KOPT-K1 (cell line): ENCODE data around the gene TMEM126A.
A peak's percentile ranks its signal among the peaks of the same experiment; 100 is the strongest.
"Not testable (repeated sequence)": the region's sequence is repeated elsewhere in the genome, so short reads cannot be mapped to it uniquely, and the experiment has no call there.

ENCODE experiments used
- H3K27ac ChIP-seq: fragments of 200-600 bp; sonication (generic); 2 replicates; pipeline ENCODE4 v1.5.1; 2016; ENCODE audit warnings: antibody characterized with exemption, mild to moderate bottlenecking, low read depth, low read length; ENCODE audit not compliant: poor library complexity, severe bottlenecking
- H3K36me3 ChIP-seq: fragments of 200-600 bp; sonication (generic); 2 replicates; pipeline ENCODE4 v1.5.1; 2017; ENCODE audit warnings: antibody characterized with exemption, mild to moderate bottlenecking, low read length, moderate library complexity; ENCODE audit not compliant: insufficient read depth
- H3K9me3 ChIP-seq: fragments of 200-600 bp; sonication (generic); 2 replicates; pipeline ENCODE4 v1.5.1; 2017; ENCODE audit warnings: antibody characterized with exemption, low read length, mild to moderate bottlenecking; ENCODE audit not compliant: insufficient read depth, poor library complexity, severe bottlenecking

The TMEM126A gene

DNA sequence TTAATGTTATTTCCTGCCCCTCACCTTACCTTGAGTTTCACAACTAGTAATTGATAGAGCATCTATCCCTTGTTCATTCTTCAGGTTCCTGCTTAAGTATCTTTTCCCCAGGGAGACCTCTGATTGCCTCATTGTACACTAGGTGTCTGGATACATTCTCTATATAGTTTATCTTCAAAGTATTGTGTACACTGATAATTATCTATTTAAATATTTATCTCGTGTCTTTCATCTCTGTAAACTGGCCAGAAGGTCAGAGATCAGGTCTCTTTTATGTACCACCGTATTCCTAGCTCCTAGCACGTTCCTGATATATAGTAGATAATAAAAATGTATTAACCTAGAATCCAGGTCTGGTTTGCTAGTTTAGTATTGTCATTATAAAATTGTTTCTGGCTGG is 13.0 kb upstream of the TMEM126A start:
- no peaks in the 10 kb centered on the region for H3K9me3 ChIP-seq
- H3K36me3 ChIP-seq, result peaks cover 72% of the 10 kb centered on the region
- H3K27ac ChIP-seq, result no peak overlapping the region

DNA sequence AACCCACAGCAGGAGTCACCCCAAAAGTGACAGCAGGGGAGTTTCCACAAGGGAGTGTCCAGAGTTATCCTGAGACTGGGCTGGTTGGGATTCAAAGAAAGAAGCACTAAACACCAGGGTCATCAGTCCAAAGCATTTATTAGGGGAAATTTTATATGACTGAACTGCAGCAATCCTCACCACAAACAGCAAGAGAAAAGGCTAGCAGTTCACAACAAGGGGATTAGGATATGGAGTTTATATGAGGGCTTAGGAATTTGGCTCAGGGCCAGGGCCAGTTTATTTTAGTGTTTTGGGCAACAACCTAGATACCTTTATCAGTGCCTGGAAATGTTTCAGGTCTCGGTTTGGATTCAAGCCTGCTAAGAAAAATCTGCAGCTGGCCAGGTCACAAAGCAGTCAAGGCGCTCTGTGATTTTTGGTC is 4.6 kb upstream of the TMEM126A start:
- Histone ChIP-seq H3K36me3 (peaks cover 11% of the 10 kb centered on the region; the same call in 1 of the 2 replicates), H3K27ac (no peak overlapping the region), H3K9me3 (no peaks in the 10 kb centered on the region)

DNA sequence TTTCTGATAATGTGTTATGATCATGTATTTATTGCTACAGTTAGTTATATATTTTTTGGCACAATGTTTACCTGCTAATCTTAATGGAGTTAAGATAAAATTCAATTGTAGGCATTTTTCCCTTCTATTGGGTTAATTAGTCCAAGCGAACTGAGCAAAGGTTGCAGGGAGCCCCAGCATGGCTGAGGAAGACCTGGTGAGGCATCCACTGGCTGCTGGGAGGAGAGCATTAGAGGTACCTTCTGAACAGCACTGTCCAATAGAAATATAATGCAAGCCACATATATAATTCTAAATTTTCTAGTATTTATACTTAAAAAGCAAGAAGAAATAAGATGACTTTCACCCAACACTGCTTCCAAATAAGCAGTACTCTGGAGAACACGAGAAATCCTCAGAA is 689 bp upstream of the TMEM126A start:
- Histone ChIP-seq H3K36me3 (peaks cover 19% of the 10 kb centered on the region), H3K27ac (peak overlapping the region; percentile 67), H3K9me3 (no peaks in the 10 kb centered on the region)

DNA sequence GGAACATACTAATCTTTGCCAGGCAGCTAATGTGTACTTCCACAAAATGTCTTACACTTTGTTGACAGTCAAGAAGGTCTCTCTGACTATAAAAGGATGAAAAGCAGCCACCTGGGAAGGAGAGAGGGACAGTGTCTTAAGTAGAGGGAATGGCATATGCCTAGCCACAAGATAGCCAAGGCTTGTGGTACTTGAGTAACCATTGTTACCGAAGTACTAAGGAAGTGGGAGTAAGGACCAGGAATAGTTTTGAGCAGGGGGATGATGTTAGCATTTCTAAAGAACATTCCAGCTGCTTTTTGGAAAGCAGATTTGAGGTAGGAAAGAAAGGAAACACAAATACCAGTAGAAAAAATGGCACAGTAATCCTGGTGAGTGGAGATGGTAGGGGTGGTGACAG is 3.4 kb downstream of the TMEM126A start:
- peaks cover 53% of the 10 kb centered on the region for H3K36me3 ChIP-seq
- no peak overlapping the region for H3K27ac ChIP-seq
- no peaks in the 10 kb centered on the region for H3K9me3 ChIP-seq

DNA sequence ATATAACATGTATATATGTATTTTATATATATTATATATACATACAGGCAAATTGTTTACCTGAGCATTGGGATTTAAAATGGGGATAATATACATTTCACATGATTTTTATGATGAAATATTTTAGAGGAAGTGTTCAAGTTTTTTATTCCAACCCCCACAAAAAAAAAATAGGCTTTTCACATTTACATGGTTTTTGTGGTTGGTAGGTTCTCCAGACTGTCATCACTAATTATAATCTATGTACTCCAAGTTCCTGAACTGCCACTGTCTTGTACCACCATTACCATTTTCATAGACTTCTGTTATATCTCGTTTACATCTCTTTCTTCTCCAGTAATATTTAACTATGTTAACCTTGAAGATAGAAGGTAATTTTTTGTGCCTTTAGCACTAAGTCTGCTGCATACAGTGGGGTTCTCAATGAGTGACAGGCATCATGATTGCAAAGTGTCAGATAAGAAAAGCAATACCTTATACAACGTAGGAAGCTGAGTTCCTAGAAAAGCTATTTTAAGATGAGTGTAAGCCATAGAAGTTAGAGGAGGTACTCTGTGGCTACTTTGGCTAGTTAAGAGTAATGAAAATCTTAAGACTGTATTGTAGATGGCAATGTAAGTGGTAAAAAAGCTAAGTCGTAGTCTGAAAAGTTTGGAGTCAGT is 5.2 kb downstream of the TMEM126A start:
- peaks cover 71% of the 10 kb centered on the region for H3K36me3 ChIP-seq

DNA sequence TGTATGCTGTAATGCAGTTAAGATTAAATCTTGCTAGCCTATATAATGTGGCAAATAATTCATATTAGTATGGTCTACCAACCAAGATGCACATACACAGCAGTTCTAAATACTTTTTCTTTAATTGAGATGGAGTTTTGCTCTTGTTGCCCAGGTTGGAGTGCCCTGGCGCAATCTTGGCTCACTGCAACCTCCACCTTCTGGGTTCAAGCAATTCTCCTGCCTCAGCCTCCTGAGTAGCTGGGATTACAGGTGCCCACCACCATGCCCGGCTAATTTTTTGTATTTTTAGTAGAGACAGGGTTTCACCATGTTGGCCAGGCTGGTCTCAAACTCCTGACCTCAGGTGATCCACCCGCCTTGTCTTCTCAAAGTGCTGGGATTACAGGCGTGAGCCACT is 6.6 kb downstream of the TMEM126A start:
- H3K27ac ChIP-seq, H3K9me3 ChIP-seq: not testable (repeated sequence)
- H3K36me3 ChIP-seq, result peaks cover 85% of the 10 kb centered on the region

More for the DNA sequence above, 5.2 kb downstream of the TMEM126A start:
- Histone ChIP-seq H3K27ac (no peak overlapping the region), H3K9me3 (no peaks in the 10 kb centered on the region)

DNA sequence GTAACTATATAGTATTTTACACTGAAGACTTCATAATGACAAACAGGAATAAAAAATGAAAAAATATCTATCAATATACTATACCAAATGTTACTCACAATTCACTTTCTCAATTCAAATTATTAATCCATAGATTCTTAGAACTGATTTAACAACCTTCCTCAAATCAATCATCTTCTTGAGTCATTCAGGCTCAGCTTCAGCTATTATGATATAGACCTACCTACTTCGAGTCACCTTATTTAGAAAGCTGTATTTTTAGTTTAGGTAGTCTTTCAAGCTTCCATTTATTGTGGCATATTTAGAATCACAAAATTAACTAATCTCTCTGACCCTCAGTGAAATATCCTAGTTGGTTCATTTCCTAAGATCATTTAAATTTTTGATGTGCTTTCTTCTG is 9.0 kb downstream of the TMEM126A start:
- H3K27ac ChIP-seq, result no peak overlapping the region
- H3K9me3 ChIP-seq, result no peaks in the 10 kb centered on the region
- peaks cover 92% of the 10 kb centered on the region for H3K36me3 ChIP-seq

DNA sequence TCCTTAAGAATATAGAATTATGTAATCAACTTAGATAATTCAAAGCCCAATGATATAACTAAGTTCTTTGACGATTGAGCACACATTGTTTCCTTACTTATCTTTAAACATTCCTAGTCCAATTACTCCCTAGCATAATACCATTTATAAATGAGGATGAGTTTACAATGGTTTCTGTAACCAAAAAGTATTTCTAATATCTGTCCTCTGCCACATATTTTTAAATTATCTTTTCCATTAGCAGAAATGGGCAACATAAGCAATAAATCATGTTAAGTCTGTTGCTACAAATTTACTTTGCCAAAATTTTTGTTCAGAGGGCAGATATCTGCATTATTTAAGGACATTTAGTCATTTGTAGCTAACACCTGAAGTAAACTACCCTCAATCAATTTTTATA is 10.4 kb downstream of the TMEM126A start:
- Histone ChIP-seq H3K27ac (no peak overlapping the region), H3K9me3 (no peaks in the 10 kb centered on the region), H3K36me3 (peaks cover 97% of the 10 kb centered on the region)

DNA sequence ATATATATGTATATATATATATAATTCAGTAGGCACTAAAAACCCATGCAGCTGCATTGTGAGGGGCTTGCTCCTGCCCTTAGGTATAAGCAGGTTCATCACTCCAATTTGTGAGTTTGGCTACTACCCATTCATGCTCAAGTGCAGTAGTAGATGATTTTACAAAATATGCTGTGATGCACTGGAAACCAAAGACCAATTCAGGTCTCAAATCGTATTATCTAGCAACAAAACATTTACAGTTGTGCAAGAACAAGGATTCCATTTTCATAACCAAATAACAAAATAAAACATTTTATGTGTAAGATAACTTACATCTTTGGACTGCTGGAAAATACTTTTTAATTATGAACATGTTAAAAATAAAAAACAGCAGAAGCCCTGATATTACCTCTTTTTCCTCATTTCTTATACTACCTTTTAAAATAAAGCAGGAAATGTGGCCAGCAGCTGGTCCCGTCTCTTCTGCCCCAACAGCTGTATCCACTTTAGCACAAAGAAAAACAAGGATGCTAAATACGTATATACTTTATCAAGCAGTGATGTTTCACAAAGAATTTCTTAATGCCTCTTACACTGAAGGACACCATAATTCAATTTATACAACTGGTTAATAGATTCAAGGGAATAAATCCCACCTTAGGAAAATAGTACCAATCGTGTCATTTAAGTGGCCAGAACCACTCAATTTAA is 14.4 kb downstream of the TMEM126A start:
- peaks cover 62% of the 10 kb centered on the region for H3K36me3 ChIP-seq

DNA sequence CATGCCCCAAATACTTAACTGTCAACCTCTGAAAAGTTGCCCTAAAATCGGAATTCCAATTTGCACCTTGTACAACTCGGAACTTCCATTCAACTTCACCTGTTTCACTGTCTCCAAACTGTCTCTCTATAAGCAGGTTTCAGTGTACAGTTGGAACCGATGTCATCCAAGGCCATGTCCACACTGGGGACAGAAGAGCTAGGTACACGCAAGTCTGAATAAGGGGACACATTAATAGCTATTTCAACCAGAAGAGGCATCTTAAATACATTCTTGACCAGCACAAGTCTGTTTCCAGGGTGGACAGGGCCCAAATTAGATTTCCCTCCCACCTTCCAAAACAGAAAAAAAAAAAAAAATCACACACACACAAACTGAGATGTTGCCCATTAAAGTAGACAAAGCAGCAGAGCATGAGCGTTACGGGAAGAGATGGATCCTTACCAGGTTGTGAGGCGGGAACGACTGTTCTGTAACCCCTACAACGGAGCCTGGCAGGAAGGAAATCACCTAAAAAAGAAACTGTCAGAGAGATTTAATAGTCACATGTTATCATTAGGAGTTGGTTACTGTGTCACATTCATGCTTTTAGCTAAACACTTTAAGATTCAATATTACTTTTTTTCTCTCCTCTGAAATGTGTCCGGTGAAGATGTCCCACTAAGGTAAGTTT is 15.4 kb downstream of the TMEM126A start:
- H3K27ac ChIP-seq, result peak overlapping the region; percentile 97
- no peaks in the 10 kb centered on the region for H3K9me3 ChIP-seq
- H3K36me3 ChIP-seq, result peaks cover 51% of the 10 kb centered on the region

More for the DNA sequence above, 14.4 kb downstream of the TMEM126A start:
- no peak overlapping the region for H3K27ac ChIP-seq
- H3K9me3 ChIP-seq, result no peaks in the 10 kb centered on the region

DNA sequence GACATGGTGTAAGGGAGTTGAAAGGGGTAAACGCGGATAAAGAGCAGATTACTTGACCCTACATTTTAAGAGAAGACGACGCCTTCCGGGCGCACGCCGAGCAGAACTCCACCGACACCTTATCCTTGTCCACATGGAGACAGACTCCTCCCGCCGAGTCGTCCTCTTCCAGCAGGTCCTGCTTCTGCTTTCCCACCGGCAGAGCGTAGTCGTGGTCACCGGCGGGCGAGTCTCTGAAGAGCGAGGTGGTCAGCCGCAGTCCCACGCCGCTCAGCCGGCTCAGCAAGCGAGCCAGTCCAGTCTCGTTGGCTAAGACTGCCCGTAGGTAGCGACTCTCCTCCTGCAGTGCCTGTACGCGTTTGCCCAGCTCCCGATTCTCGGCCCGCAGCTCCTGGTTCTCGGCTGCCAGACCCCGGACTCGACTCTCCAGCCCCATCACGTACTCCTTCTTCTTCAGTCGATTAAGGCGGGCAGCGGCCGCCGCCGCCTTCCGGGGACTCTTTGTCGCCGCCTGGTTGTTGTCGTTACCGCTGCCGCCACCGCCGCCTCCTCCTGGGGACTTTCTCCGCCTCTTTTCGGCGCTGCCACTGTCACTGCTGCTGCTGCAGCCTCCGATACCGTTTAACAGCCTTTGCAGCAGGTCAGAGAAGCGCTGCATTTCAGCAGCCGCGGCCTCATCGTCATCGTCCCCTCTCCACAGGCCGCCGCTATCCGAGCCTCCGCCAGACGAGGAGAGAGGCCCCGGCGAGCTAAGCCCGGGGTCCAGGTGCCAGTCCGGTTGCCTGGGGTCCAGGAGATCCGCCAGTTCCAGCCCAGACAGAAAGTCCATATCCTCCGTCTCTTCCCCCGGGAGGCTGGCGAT is 16.2 kb downstream of the TMEM126A start:
- peaks cover 44% of the 10 kb centered on the region for H3K36me3 ChIP-seq

DNA sequence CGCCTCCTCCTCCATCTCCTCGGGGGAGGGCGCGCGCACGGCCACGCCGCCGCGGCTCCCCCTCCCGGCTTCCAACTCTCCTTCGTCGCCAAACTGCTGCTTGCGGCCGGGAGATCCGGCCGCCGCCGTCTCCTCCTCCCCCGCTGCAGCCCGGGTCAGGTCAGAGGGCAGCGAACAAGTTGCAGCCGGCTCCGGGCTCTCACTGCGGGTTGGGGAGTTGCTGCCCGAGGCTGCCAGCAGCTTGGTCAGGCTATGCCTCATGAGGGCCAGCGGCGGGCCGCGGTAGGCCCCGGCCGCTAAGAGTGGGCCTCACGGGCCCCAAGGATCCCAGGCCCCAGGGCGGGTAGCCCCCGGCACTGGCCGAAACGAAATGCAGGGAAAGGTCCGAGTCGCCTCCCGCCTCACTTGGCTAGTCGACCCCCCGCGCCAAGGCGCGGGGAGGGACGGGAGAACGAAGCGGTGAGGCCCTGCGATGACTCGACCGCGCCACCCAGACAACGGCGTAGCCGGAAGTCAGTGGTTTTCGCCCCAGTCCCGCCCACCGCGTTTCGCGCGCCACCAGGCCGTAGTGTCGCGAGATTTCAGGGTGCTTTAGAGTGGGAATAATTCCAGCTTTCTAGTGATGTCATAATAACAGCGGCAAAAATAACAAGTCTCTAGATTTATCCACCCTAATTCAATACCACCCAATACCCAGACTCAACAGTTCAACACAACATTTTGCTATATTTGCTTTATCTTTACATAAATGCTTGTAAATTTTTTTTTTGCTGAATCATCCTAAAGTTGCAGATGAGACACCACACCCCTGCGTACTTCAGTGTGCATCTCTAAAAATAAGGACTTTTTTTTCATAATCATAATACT is 17.1 kb downstream of the TMEM126A start, which contains the start of gene CREBZF:
Gene CREBZF, minus strand, starts transcription at position 515 of the 867 bp plus-strand sequence. Its CDS starts 254 bp downstream, at position 261.
- Histone ChIP-seq H3K36me3 (peaks cover 35% of the 10 kb centered on the region), H3K27ac (peak within 1 kb of the TSS; percentile 97), H3K9me3 (no peaks in the 10 kb centered on the region)

More for the DNA sequence above, 16.2 kb downstream of the TMEM126A start:
- H3K27ac ChIP-seq, result peak overlapping the region; percentile 97
- H3K9me3 ChIP-seq, result no peaks in the 10 kb centered on the region

DNA sequence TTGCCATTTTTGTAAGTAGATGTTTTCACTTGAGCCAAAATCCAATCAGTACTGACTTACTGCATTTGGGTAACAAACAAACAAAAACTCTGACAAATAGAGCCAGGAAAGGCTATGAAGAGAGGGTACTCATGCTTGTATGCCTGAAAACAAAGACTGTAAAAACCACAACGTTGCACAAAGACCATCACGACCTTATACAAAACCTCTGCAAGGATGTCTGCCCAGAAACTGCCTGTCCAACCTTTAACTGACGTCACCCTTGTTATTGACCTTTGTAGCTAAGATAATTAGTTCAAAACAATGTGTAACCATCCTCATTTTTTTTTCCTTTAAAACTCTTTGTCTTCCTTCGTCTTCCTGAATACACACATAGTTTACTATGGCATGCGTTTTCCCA is 18.0 kb downstream of the TMEM126A start:
- Histone ChIP-seq H3K27ac (no peak overlapping the region), H3K36me3 (peaks cover 26% of the 10 kb centered on the region), H3K9me3 (no peaks in the 10 kb centered on the region)

DNA sequence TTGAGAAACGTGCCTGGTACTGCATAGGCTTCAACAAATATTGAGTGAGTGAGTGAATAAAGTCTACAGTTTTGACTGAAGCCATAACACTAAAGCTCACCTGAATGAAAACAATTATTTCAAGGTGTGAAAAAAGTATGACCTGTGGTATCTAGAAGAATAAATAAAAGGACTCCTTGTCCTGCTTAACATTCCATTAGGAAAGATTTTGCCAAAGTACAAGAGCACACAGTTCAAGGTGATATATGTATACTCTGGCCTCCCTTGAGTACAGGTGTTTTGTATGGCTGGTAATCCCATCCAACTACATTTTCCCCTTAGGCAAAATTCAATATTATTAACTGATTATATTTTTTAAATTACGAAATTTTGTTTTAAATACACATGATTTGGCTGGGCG is 18.9 kb downstream of the TMEM126A start:
- no peak overlapping the region for H3K27ac ChIP-seq

More for the DNA sequence above, 18.9 kb downstream of the TMEM126A start:
- H3K9me3 ChIP-seq, result no peaks in the 10 kb centered on the region
- H3K36me3 ChIP-seq, result peaks cover 17% of the 10 kb centered on the region
